Embryonic facial prominence (tissue), 1 donor: Measurements from ENCODE around the gene CCDC134.

ENCODE experiments used
- DNase-seq: peaks from one replicate; pipeline ENCODE4 v3.0.0-alpha.2; 2016; ENCODE audit errors: extremely low spot score

CCDC134 gene

DNA sequence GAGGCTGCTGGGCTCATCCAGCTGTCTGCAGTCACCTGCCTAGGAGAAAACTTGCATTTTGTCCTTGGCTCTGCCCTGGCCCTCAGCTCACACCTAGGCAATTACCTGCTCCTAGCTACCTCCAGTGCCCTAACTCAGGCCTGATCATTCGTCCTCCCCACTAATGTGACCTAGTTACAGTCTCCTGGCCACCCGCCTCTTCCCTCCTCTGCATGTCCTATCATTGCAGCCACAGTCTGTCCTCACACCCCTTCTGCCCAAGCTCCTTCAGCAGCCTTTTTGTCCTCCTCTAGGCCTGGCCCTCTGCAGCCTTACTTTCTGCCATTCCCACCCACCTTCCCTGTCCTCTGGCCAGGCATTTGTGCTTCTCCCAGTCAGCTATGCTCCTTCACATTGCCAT, 17.7 kb upstream of the CCDC134 start:
- no peak for DNase-seq

DNA sequence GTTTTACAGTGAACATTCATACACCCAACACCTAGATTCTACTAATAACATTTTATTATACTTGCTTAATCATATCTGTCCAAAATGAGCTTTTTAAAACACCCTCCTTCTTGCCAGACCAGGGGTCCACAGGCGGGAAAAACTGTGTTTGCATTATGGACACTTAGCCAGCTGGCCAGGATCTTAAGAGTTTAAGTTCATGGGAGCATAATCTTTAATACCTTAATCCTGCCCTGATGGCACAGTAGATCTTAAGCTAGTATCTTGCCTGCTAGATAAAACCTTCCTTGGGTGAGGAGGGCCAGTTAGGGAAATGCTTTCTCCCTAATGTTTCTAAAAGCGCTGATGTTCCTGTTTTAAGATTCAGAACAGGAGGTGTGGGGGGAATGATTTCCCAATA, 13.1 kb upstream of the CCDC134 start:
- DNase-seq: no peak

DNA sequence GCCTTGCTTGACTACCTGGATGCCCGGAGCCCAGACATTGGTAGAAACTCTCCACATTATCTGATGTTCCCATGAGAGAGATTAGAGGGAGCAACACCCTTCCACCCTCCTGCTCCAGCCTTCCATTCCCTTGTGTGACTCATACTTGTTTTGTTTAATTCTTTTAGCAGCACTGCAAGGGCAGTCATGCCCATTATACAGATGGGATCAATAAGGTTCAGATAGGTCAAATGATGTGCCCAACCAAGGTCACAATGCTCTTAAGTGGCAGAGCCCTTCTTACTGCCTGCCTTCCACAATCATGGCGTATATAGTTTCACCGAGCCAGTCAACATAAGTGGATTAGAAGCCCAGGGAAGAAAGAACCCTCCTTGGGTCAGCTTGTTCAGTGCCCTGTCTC, 6.6 kb upstream of the CCDC134 start:
- DNase-seq: no peak

DNA sequence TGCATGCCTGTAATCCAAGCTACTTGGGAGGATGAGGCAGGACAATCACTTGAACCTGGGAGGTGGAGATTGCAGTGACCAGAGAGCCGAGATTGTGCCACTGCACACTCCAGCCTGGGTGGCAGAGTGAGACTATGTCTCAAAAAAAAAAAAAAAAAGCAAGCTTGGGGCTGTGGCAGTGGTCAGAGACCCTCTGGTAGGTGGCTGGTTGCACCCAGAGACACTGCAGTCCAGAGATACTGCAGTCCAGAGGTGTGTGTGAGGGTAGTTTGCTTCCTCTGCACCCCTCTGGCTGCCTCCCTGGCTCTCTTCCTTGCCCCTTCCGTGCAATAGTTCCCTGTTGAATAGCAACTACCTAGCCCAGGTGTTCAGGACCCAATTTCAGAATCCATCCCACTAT, 1.7 kb upstream of the CCDC134 start:
- DNase-seq: no peak

DNA sequence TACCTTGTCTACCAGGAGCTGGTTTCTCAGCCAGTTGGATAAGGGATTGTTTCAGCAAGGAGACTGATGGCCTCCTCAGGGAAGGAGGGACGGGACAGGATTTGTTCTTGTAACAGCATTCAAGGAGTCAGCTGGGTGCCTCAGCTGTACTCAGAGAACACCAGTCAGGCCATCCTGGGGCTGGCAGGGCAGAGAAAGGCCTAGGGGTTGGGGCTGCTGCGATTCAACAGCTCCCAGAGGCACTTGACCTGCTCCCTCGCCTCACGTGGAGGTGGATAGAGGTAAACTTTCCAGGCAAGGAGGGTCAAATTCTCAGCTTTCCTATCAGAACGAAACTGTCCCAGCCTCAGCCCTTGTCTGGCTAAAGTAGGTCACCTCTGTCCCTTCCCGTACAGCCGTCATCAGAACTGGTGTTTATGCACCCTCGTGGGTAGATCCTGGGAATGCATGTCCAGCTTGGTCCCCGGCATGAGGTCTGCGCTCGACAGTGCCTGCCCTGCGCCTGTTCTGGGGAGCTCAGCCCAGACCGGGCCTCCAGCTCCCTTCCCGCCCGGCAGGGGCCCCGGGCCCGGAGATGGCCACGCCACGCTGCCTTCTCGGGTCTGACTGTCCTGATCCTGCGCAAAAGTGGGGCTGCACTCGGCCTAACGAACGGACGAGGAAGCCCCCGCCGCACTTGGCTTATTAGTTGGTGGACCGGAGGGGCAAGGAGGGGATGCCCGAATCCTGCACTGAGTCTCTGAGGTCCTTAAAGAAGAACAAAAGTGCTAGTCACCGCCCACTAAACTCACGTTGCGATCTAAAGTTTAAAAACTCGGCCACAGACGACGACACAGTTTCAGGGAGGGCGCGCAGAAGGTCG, 762 bp upstream of the CCDC134 start:
- no peak for DNase-seq

DNA sequence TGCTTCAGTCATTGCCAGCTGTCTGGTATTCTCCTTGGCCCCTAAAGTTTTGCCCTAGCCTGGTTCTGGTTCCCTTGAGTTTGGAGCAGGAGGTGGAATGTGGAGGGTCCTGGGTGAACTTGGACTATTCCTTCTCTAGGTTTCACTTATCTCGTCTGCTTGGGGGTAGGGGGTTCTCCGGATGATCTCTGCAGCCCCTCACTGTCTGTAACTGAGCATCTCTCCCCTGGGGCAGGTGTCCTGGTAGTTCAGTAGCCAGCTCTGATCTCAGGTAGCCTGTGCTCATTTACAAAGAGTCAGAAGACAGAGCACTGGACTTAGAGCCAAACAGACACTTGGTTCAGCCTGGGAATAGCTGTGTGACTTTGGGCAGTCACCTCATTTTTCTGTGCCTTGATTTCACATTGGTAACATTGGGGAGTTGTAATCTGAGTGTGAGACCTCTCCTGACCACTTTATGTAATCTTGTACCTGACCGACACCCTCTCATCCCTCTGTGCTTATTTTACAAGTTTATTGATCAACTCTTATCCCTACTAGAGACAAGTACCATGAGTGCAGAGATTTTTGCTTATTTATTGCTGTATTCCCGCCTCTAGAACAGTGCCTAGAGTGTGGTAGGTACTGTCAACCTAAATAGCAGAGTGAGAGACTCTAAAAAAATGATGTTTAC, 804 bp downstream of the CCDC134 start:
- no peak for DNase-seq

DNA sequence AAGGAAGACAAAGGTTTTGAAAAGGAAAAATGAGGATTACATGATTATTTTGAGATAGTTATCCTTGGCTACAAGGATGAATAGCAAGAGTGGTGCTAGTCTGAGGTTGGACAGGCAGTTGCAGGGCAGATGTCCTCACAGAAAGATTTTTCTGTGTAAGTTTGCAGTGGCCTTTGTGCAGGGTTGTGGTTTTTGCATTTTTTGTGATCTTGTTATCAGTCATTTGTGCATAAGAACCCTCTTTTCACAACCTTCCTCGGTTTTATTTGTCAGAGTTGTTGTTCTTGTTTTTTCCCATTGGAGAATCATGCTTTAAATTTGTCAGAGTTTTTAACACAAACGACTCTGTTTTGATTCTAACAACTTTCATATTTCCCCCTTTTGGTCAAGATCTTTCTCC, 1.4 kb downstream of the CCDC134 start:
- no peak for DNase-seq

DNA sequence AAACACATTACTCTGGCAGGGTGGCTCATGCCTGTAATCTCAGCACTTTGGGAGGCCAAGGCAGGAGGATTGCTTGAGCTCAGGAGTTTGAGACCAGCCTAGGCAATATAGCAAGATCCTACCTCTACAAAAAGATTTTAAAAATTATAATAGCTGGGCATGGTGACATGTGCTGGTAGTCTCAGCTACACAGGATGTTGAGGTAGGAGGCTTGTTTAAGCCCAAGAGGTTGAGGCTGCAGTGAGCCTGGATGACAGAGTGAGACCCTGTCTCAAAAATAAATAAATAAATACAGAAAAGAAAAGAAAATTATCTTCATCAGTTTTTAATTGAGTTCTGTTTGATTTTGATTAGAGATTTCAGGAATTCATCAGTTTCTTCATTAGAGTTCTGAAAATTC, 5.2 kb downstream of the CCDC134 start:
- DNase-seq: no peak

DNA sequence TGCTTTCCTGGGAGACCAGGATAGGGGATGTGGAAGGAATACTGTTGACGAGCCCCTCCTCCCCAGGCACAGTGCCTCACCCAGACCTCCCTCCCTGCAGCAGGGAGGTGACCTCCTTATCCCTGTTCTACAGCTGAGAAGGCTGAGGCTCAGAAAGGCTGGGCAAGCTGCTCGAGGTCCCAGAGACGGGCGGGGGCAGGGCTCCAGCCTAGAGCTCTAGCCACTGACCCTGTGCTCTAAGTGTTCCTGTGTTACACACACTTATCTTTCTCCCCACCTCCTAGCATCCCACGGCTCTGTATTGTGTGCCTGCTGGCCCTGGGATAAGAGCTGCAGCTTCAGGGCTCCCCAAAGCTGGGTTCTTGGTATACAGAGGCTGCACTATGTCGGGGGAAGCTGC, 7.9 kb downstream of the CCDC134 start:
- DNase-seq: no peak

DNA sequence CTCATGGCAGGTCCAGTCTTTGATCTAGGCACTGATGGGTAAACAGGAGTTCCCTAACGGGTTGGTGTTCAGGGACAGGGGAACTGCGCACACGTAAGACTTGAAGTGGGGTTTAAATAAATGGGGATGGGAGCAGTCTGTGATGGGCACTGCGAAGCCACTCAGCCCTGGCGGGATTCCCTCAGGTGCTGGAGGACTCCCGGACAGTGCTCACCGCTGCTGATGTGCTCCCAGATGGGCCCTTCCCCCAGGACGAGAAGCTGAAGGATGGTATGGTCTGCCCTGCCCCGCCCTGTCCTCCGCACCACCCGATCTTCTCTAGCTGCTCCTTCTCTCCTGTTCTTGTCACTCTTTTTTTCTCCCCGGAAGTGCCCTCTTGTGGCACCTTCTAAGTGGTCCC, 9.5 kb downstream of the CCDC134 start:
- no peak for DNase-seq

DNA sequence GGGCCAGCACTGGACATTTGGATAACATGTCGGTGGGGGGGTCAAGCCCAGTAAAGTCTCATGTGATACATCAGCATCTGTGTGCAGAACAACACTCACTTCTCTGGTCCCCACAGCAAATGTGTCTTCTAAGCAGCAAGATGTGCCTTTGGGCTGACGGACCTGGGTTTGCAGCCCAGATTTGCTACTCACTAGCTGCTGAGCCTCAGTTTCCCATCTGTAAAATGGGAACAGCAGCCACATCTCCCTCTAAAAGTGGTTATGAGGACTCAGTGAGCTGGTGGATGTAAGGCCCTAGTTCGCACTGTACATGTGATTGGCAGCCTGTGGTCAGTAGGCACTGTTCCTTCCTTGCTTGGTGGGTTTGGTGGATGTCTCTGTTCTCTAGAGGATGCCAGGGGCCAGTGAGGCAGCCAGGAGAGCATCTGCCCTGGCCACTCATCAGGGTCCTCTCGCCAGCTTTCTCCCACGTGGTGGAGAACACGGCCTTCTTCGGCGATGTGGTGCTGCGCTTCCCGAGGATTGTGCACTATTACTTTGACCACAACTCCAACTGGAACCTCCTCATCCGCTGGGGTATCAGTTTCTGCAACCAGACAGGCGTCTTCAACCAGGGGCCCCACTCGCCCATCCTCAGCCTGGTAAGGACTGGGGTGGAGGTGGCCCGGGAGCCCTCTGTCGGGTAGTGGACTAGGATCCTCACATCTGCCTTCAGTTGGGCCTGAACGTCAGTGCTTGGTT, 12.5 kb downstream of the CCDC134 start:
- DNase-seq: no peak

DNA sequence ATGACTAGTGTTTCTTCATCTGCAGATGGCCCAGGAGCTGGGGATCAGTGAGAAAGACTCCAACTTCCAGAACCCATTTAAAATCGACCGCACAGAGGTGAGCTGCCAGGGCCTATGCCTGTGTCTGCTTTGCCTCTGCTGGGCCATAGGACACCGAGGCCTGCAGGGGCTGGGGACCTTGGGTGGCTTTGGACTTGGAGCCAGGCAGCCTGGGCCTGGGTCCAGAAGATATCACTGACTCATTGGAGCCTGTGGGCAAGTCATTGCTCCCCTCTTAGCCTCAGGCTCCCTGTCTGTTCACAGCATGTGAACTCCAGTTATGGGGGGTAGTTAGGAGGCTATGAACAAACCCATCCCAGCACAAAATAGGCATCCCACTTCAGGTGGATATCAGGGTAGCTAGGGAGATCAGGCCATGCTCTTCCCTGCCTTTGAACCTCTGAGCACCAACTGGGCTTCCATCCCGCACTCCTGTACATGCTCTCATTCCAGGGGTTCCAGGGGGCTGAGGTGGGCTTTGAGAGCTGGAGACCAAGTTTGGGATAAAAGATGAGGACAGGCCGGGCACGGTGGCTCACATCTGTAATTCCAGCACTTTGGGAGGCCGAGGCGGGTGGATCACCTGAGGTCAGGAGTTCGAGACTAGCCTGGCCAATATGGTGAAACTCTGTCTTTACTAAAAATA, 13.4 kb downstream of the CCDC134 start:
- no peak for DNase-seq

DNA sequence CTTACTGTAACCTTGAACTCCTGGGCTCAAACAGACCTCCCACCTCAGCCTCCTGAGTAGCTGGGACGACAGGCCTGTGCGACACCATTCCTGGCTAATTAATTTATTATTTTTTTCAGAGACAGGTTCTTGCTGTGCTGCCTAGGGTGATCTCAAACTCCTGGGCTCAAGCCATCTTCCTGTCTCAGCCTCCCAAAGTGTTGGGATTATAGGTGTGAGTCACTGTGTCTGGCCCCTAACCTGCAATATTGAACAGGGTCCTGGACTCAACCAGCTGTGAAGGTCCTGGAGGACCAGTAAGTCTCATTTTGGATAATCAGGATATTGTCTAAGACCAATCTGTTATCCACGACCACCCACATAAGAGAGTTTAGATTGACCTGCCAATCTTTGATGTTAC, 15.2 kb downstream of the CCDC134 start:
- no peak for DNase-seq

DNA sequence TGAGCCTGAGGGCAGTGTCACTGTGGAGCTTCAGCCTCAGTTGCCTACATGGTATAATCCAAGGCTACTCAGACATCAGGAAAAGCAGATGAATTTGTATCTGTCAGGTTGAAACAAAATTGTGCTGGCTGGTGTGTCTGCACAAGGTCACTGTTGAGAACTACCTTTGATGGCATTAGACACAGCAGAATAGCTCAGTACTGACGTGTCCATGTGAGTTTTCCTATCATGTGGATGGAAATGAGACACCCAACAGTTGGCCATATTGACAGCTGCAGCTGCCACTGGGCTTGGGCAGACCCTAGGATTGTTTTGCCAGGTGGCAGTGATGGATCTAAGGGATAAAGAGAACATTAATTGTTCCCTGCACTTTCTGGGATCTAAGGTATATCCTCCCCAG, 15.8 kb downstream of the CCDC134 start:
- DNase-seq: no peak

DNA sequence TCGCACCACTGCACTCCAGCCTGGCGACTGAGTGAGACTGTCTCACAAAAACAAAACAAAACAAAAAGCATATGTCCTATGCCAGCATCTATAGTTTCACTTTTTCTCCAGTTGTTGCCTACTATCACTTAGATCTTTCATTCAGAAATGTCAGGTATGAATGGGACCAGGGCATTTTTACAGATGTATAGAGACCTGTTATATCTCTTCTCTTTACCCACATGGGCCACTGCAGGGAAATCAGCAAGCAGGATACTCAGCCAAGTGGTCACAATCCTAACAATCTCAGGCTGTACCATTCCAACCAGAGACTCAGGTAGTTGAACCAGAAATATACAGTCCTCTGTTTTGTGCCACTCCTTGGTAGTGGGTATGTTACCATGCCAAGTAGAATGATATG, 16.4 kb downstream of the CCDC134 start:
- DNase-seq: no peak

DNA sequence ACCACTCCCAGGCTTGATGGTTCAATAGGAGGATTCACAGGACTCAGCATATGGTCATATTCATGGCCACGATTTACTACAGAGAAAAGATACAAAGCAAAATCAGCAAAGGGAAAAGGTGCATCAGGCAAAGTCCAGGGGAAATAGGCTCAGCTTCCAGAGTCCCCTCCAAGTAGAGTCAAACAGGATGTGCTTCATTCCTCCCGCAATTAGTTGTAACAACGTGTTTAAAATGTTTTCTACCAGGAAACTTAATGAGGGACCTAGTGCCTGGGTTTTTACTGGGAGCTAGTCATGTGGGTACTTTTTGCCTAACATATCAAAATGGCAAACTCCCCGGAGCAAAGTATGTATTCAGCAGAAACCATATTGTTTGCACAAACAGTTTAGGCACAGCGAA, 17.5 kb downstream of the CCDC134 start:
- DNase-seq: no peak

DNA sequence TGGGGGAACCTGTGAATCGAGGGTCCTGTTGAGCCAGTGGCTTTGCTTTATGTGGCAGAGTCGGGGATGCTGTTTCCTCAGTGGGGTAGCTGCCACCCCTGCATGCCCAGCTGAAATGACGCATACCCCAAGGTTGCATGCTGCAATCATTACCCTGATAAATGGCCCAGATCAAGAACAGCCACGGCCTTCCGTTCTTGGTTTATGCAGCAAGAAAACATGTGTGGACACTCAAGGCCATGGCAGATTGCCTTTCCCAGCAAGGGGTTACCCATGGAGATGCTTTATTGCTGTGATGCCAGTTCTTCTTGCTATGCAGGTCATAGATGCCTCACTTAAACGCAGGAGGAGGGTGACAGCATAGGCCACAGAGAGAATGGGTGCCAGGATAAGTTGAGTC, 18.1 kb downstream of the CCDC134 start:
- no peak for DNase-seq

DNA sequence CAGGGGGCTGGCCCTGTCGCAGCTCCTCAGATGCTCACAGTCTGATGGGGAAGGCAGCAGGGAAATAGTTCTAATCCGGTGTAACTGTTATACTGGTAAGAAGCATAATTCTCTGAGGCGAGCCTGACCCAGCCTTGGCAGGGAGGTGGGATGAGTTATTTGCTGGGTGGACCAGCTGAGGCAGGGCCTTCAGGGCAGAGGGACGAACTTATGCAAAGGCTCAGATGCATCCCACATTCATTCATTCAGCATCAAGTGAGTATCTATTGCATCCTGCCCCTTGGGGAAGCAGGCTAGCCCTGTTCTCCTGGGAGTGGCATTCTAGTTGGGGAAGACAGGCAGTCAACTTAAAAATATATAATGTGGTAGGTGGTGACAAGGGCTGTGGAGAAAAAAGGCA, 18.8 kb downstream of the CCDC134 start:
- no peak for DNase-seq

DNA sequence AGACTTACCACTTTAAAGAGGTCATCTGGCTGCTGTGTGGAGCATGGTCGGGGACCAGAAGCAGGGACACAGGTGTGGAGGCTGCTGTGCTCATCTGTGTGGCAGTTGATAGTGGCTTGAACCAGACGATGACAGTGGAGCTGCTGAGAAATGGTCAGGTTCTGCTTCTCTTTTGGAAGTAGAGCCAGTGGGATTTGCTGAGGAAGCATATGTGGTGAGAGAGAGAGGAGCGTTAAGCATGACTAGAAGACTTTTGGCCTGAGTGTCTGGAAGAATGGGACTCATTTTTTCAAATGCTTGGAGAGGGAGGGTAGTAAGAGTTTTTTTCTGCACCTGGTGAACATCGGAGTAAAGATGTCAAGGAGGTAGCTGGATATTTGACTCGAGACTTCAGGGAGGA, 20.0 kb downstream of the CCDC134 start:
- no peak for DNase-seq

DNA sequence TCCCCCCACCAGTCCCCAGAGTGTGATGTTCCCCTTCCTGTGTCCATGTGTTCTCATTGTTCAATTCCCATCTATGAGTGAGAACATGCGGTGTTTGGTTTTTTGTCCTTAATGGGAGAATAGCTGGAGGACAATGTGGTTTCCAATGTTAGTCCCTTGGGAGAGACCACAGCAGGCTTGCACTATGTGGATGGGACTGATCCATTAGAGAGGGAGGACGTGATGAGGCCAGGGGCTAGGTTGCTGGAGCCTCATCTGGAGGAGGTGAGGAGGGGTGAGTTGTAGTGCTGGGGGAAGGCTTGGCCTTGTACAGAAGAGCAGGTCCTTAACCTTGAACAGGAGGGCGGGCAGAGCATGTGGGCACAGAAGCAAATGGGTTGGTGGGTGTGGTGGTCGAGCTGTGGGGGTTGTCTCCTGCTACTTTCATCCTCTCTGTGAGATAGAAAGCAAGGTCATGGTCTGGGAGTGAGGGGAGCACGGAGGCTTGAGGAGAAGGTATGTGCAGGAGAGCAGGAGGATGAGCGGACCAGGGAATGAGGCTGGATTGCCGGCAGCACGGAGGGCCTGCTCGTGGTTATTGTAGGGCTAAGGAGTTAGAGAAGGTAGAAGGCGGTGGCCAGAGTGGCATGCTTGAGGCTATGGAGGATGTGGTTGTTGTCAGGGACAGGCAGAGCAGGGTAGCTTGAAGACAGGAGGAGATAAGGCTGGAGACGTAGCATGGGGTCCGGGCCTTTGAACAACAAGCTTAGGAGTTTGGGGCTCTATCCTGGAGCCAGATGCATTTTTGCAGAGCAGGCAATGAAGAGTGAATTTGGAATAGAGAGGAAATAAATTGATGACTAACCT, 21.2 kb downstream of the CCDC134 start:
- DNase-seq: no peak

DNA sequence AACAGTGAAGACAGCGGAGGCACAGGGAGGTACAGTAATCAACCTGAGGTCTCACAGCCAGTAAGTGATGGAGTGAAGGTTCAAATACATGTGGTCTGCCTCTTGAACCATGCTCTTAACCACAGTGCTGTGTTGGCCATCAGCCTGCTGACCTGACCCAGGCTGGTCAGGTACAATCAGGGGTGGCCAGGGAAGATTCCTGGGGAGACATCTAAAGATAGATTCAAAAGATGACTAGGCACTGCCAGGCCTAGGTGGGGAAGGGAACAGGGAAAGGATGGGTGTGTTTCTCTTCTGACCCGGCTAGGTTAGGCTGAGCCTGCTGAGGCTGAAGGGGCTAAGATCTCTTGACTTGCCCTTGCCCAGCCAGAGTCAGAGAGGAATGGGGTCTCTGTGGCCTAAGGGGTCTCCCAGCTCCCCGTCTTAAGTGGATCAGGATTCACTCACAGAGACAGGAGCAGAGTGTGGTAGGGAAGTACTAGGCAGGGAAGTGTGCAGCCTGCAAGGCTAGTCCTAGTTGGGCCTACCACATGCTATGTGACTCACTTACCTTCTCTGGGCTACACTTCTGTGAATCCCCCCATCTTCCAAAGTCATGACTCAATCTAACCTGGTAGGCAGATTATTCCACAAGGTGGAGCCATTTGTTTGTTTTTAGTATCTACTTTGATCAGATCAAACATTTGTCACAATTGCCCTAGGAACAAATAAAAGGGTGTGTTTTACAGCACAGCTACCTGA, 22.0 kb downstream of the CCDC134 start:
- DNase-seq: no peak
